NCI-H2081 treated with DMSO at 0.1 percent for 48 hours (cell line): ENCODE data around the gene TNIP1.

ENCODE experiments used
- DNase-seq: peaks from one replicate; lab custom pipeline; 2025; lab: John Stamatoyannopoulos, UW

The TNIP1 gene

DNA sequence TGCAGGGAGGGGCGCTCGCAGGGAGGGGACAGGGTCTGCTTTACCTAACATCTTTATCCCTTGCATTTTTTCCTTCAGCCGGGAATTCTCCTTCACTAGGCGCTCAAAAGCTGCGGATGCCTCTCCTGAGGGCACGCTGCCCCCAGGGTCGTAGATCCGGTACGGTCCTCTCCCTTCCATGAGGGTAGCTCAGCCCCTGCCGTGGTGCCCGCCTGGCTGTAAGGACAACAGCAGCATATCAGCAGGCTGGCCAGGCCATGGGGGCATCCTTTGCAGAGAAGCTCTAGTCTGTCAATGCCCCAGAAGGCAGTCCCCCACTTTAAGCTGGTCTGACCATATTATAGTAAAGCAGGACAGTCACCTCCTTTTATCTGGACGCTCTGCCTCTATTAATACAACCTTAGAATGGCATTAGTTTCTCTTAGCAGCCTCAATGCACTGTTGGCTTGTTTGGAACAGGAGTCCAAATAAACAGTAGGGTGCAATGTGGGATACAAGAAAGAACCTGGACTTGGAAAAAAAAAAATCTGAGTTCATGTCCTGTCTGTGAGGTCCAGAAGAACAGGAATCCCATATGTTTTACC is 15.8 kb downstream of the TNIP1 start:
- no peak for DNase-seq

- DNase-seq = no peak
These were observed 17.5 kb downstream of the TNIP1 start for GRCh38 chr5:151063142-151063989.

DNA sequence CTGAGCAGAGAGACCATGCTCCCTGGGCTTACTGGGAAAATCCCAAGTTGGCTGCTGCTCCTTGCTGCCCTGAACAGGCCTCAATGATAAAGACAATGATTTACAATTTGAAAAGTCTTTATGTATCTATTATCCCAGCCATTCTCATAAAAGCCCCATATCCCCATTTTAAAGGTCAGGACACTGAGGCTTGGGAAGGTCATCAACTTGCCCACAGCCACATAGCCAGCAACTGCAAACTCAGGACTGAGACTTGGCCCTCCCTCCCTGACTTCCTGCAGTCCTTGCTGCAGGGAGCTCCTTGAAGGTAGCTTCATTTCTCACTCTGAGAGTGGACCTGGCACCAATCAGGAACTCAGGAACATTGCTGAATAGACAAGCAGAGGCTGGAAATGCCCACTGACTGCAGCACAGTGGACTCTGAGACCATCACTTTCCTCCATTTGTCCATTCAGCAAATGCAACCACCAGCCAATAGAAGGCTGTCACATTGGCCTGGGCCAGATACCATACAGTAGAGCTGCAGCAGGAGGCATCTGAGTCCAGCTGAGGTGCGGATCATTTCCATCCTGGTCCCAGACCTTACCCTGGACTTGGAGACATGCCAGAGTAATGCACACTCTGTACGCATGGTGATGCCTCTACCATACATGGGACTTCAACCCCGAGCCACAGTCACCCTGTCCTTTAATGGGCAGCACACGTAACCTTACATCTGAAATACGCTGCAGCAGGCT is 18.3 kb downstream of the TNIP1 start:
- no peak for DNase-seq

DNA sequence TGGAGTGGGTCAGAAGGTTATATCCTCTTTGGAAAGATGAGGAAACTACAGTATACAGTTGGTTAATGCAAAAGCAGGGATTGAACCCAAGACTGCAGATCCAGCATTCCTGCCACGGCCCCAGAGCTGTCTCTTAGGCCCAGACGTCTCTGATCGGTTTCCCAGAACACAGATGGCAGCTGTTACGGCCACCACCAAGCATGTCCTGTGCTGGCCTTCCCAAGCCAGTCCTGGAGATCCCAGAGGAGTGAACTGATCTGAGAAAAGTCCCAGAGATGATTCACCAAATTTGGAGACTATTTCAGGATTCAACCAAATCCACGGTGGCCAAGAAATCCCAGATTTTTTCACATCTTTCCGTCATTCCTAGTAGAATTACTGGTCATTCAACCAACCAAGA is 20.1 kb downstream of the TNIP1 start:
- no peak for DNase-seq

DNA sequence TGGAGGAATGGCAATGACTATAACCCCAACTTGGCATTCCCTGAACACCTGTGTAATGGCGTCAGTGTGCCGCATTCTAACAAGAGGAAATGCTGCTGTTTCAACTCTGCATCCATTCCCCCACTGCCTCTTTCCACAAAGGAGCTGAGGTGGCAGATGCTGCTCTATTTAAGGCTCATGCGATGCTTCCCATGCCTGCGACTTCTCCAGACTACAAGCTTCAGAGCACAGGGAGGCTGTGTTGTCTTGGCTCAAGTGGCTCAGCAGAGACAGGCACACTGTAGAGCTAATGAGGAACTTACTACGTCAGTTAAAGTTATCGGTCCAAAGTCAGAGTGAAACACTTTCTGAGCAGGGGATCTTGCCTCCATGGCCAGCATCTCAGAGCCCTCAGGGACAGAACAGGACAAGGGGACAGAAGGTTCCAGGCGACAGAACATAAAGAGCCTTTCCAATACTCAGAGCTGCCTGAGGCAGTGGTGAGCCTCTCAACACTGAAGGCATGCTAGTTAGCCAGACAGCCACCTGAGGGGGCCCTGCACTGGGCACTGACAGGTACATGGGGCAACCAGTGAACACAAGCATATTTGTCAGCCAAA is 21.8 kb downstream of the TNIP1 start:
- no peak for DNase-seq

DNA sequence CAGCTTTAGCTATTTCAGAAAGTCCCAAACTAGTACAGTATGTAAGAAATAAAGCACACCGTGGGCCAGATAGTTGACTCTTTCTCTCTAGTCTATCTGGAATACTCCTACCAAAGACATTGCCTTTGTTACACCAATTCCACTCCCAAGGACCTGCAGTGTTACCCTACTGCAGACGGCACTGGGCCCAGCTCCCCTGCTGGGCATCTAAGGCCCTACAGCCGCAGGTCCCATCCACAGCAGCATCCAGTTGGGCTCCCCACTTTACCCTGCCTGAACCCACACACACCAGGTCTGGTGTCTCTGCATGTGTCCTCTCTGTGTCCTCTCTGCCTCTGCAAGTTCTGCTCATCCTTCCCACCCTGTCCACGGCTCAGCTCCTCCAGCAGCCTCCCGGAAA is 22.5 kb downstream of the TNIP1 start:
- DNase-seq = no peak

DNA sequence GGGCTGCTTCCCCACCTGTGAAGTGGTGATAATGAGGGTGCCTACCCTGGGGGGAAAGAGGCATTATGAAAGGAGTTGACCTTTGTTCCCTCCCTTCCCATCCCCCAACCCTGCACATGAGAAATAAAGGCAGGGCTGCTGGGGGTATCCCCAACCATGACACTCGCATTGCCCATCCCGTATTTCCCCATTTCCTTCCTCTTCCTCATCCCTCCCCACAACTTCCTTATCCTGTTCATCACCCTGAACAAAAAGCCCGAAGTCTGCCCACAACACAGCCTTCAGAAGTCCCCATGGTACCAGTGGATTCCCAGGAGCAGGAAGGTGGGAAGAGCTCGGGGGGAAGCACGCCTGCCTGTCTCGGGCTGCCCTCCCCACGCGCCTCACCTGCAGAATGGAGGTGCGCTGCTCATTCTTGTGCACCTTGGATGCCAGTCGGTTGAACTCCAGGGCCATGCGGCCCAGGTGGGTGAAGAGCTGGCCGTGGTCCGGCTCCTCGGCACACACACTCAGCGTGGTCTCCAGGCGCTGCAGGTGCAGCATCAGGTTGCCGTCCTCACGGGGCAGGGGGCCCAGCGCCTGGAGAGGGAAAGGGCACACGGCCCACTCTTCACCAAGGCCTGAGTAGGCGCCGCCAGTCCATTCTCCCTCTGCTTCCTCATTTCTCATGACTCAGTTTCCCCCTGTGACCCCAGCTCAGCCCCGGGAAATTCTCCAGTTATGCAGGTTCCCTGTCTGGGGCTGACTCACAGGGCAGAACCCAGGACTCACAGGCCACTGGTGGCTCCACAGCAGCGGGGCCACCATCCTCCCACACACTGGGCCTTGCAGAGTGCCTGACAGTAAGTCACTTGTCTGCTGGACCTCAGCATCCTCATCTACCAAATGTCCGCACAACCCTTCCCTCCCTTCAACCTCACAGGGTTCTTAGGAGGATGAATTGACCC is 24.2 kb downstream of the TNIP1 start:
- DNase-seq = no peak

GRCh38 chr5:151055336-151055735 is 25.5 kb downstream of the TNIP1 start:
- DNase-seq = no peak

DNA sequence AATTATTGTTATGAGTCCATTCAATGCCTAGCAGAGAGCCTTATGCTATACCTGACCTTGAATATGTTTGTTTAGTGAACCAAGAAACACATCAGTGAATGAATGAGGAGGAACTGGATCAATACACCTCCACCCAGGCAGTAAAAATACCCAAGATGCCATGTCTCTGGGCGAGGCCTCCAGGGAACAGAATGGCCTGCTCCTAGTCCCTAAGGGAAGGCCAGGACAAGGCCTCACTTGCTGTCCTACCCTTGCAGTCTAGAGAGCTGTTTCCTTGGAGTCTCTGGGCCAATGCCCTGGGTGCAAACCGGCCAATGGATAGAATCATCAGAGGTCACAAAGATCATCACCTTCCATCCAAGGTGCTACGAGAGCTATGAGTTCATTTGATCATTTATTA is 26.1 kb downstream of the TNIP1 start:
- no peak for DNase-seq

DNA sequence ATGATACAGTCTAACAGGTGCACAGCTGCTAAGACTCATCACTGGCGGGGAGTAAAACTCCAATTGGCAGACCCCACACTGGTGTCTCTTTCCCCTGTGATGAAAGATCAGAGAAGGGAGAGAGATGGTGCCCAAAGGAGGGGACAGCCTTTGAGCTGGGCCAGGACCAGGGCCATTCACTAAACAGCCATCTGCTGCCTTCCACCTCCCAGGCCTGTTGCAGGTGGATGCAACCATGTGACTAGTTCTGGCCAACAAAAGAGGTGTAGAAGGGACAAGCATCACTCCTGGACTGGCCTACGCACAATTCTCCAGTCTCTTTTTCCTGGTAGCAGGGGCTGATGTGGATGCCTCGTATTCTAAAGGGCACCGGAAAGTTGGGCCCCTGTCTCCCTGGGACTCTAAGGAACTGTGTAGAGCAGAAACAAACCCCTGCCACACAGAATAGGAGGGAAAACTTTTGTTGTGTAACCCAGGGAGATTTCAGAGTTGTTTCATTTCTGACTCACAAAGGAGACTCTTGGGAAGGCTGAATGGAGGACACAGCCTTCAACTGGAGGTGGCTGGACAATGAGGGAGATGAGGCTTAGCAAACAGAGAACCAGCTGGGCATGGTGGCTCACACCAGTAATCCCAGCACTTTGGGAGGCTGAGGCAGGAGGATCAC is 26.9 kb downstream of the TNIP1 start:
- no peak for DNase-seq

- DNase-seq = no peak
These were observed 28.0 kb downstream of the TNIP1 start for GRCh38 chr5:151052836-151053235.

DNA sequence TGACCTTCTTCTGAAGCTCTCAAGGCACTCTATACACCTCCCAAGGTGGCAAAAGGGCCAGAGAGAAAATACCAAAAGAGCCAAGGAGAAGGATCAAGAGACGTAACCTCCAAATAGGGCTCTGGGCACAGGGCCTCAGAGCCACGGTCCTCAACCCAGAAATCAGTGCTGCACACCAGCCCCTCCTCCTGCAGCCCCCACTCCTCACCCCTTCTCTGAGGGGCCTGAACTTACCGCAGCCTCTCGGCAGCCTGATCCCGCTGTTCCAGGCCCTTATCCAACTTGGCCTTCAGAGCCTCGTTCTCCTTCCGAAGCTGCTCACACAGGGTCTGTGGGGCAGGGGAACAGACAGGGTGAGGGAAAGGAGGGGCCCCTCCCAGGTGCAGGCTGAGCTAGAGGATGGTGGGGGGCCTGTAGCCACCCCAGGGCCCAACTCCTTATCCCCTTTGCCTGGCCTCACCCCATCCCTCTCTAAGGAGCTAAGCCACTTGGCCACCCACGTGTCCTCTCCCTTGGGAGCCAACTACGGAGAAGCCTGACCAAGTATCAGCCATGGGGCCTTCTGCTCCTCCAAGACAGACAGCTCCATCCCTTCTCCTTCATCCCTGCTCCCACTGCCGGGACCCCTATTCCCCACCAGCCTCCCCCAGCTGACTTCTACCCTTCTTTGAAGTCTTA is 28.8 kb downstream of the TNIP1 start:
- no peak for DNase-seq

DNA sequence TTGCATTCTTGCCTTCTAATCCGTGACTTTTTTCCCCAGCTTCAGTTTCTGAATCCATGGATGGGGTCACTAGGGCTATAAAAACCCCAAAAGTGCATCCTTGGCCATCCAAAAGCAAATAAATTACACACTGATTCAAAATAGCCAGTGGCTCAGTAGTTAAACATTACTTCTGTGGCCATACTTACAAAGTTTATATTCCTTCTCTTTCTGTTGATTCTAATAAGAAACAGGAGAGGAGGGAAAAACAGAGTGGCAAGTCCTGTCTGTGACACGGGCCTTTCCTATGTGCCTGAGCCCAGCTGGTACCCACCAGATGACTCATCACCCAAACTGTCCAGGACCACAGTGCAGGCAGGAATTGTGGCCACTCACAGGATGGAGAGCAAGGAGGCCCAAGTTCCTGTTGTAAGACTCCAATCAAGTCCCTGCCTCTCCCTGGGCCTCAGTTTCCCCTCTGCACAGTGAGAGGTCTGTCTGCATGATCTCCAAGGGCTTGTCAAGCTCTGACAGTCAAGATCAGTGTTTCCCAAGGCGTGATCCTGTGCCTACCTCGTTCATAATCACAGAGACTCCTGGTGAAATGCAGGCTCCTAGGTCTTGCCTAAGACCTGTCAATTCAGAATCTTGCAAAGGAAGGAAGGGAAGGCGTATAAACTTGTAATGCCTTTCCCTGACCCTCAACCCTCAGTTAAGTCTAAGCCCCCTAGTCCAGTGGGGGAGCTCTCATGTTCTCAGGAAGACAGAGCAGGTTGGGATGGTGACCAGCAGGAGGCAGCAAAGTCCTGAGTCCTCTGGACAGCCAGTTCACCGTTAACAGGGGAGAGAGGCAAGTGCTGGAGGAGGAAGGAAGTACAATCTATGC is 29.5 kb downstream of the TNIP1 start:
- DNase-seq = no peak

DNA sequence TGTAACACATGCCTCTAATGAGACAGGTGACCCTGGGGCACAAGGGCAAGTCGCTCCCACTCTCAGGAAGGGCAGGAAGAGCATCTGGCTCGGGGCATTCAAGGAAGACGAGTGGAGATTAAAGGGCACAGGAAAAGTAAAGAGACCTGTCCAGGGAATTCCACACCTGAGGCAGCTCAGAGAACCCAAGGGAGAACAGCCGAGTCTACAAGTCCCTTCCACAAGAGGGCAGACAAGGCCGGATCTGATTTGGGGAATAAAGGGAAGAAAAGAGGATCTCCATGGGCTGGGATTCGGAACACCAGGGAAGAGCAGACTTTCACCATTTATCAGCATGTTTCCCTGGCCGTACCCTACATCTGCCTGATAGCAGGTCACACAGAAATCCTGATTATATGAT is 32.3 kb downstream of the TNIP1 start:
- no peak for DNase-seq

DNA sequence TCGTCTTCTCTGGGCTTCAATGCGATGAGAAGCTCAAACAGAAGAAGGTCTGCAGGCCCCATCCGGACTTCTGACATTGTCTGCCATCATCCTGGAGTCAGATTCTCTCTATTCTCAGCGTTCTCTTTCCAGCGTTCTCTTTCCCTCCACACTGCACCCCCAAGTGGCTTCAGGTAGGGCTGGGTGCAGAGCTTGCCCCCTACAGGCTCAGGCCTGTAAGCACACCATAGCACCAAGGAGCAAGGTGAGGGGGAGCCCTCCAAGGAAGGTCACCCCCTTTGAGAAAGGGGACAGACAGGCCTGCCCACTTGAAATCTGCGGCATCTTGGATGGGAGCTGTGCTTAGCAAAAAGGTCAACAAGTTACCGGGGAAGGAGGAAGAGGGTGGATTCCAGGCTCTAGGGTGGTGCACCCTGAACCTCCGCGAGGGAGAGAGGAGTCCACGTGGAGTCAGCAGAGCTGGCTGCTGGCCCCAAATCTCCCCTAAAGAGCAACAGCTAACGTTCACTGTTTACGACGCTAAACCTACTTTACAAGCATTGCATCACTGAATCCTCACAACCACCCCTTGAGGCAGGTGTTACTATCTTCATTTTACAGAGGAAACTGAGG is 32.9 kb downstream of the TNIP1 start:
- no peak for DNase-seq

DNA sequence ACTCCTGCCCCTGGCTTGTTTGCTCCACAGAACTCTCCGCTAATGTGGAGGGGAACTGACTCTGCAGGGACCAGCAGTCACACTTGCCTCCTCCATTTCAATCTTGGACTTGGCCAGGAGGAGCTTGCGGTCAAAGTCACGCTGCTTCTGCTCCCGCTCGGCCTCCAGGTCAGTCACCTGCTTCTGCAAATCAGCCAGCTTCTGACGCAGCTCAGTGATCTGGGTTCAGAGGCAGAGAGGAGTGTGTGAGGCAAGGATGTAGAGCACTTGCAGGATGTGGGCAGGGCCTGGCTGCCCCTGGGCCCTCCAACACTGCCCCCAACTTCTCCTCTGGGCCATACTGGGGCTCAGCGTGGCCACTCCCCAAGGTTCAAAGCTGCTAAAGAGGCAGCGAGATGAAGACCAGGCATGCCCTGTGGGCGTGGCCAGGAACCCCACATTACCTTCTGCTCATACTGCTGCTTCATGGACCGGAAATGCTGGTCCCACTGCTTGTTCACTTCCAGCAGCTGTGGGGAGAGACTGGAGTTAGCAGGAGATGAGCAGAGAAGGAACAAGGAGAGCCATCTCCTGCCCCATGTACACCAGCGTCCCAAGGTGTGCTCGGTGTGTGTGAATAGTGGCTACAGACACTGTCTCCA is 38.3 kb downstream of the TNIP1 start:
- DNase-seq = no peak

GRCh38 chr5:151041577-151042268 is 39.1 kb downstream of the TNIP1 start:
- no peak for DNase-seq

- DNase-seq = no peak
These were observed 40.6 kb downstream of the TNIP1 start for GRCh38 chr5:151040211-151040747.
